Measurements from ENCODE around the gene CTXN3. TPM values are rescaled to one million over a fixed set of nuclear protein-coding genes. Genes with fewer than 3 reads are reported as not detected.

CTXN3 gene
- polyA plus RNA-seq, 1 donor from 2014 or later: 0.83 TPM

- H3F3A ChIP-seq (ENCODE audit: insufficient read depth, low read length, poor library complexity, severe bottlenecking): no peaks in the 10 kb centered on the region
- TF ChIP-seq EZH2 (IDR thresholded peaks at IDR 0.05; ENCODE audit: borderline replicate concordance, insufficient read depth, low read length, poor library complexity, severe bottlenecking) (no peak), MXI1 (conservative IDR thresholded peaks at IDR 0.05; ENCODE audit: poor library complexity, severe bottlenecking) (no peak), REST (IDR thresholded peaks at IDR 0.05; ENCODE audit: borderline replicate concordance) (no peak), CTCF (IDR thresholded peaks at IDR 0.05; ENCODE audit: poor library complexity, severe bottlenecking) (no peak), TAF1 (IDR thresholded peaks at IDR 0.05; ENCODE audit: low read depth) (no peak), SMC3 (conservative IDR thresholded peaks at IDR 0.05; ENCODE audit: poor library complexity) (no peak), RAD21 (conservative IDR thresholded peaks at IDR 0.05) (no peak), EP300 (conservative IDR thresholded peaks at IDR 0.05; ENCODE audit: poor library complexity, severe bottlenecking) (no peak), POLR2AphosphoS5 (IDR thresholded peaks at IDR 0.05) (no peak)
- H3K4me3 ChIP-seq (ENCODE audit: low read length): no peak overlapping the region
- no peaks in the 10 kb centered on the region for H3K36me3 ChIP-seq (ENCODE audit: insufficient read depth, low read length)
- H3K9me2 ChIP-seq (ENCODE audit: insufficient read depth, low read length): no peaks in the 10 kb centered on the region
- H3K9me3 ChIP-seq (ENCODE audit: low read length): no peaks in the 10 kb centered on the region
- H4K20me1 ChIP-seq (ENCODE audit: insufficient read depth): no peaks in the 10 kb centered on the region
- no peaks in the 10 kb centered on the region for H3K27me3 ChIP-seq (ENCODE audit: insufficient read depth, low read depth, low read length)
- no peak overlapping the region for H3K27ac ChIP-seq (ENCODE audit: low read length)
- H2AFZ ChIP-seq (ENCODE audit: low read depth, low read length): no peak overlapping the region
- H3K79me2 ChIP-seq (replicated peaks; ENCODE audit: insufficient read depth, low read length): no peaks in the 10 kb centered on the region
- no peak overlapping the region for H3K9ac ChIP-seq (ENCODE audit: low read length)
- H3K4me2 ChIP-seq (ENCODE audit: low read length): no peak overlapping the region
These were observed 3.6 kb upstream of the CTXN3 start for GRCh38 chr5:127645300-127645726.

- no peak overlapping the region for H3K27ac ChIP-seq (ENCODE audit: low read length)
- TF ChIP-seq EZH2 (IDR thresholded peaks at IDR 0.05; ENCODE audit: borderline replicate concordance, insufficient read depth, low read length, poor library complexity, severe bottlenecking): no peak
- no peak for TF ChIP-seq MXI1 (conservative IDR thresholded peaks at IDR 0.05; ENCODE audit: poor library complexity, severe bottlenecking)
- no peak for TF ChIP-seq SMC3 (conservative IDR thresholded peaks at IDR 0.05; ENCODE audit: poor library complexity)
- no peak for TF ChIP-seq POLR2AphosphoS5 (IDR thresholded peaks at IDR 0.05)
- TF ChIP-seq RAD21 (conservative IDR thresholded peaks at IDR 0.05): no peak
- no peak for TF ChIP-seq EP300 (conservative IDR thresholded peaks at IDR 0.05; ENCODE audit: poor library complexity, severe bottlenecking)
- no peak for TF ChIP-seq REST (IDR thresholded peaks at IDR 0.05; ENCODE audit: borderline replicate concordance)
- no peaks in the 10 kb centered on the region for H3F3A ChIP-seq (ENCODE audit: insufficient read depth, low read length, poor library complexity, severe bottlenecking)
- no peak overlapping the region for H3K4me2 ChIP-seq (ENCODE audit: low read length)
- no peaks in the 10 kb centered on the region for H3K36me3 ChIP-seq (ENCODE audit: insufficient read depth, low read length)
- H3K9me2 ChIP-seq (ENCODE audit: insufficient read depth, low read length): no peaks in the 10 kb centered on the region
- H3K4me3 ChIP-seq (ENCODE audit: low read length): no peak overlapping the region
- no peak overlapping the region for H3K9ac ChIP-seq (ENCODE audit: low read length)
- no peaks in the 10 kb centered on the region for H3K9me3 ChIP-seq (ENCODE audit: low read length)
- H3K27me3 ChIP-seq (ENCODE audit: insufficient read depth, low read depth, low read length): no peaks in the 10 kb centered on the region
- no peak overlapping the region for H2AFZ ChIP-seq (ENCODE audit: low read depth, low read length)
- no peaks in the 10 kb centered on the region for H3K79me2 ChIP-seq (replicated peaks; ENCODE audit: insufficient read depth, low read length)
- H4K20me1 ChIP-seq (ENCODE audit: insufficient read depth): no peaks in the 10 kb centered on the region
These were observed 1.4 kb upstream of the CTXN3 start for GRCh38 chr5:127647361-127647958.

Measured in neural cell (in vitro differentiated cells).